ENCODE data around the gene RAB3GAP1. TPM values are rescaled to one million over a fixed set of nuclear protein-coding genes. Genes with fewer than 3 reads are reported as not detected.

RAB3GAP1 gene
- total RNA-seq, 1 experiment from 2014 or later: 38.9 TPM

DNA sequence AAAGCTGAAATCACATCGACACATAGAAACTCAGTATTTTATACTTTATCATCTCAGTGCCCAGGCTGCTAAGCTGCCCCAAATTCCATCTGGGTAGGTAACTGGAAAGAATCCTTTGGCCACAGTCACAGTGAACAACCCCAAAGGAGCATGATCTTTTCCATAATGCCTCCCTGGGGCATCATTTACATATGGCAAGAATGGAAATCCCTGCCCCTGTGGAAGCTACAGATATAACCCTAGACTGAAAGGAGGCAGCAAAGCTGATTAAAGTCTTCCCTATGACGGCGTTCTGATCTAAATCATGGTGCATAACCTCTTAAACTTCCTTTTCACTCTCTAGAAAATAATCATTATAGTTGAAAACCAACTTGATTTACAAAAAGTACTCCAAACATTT lies 46.3 kb upstream of the RAB3GAP1 start:
- POLR2A ChIA-PET (ENCODE audit: low non-redundant PET): no interaction called here

DNA sequence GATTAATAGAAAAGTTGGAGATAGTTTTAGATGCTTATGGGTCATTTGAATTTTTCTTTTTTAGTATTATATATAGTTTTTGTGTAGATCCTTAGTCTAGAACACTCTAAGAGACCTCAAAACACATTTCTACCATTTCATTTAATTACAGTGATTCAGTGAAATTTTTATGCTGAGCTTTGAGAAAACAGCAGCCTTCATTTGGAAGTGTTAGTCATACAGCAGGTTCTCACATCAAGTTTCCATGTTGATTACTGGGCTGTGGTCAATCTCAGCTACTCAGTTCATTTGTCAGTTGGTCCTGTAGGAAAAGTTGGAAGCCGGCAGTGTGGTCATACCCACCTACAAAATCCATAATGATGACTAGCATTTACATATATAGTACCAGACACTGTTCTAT lies 42.8 kb upstream of the RAB3GAP1 start:
- Histone ChIP-seq H3K27me3 (replicated peaks; ENCODE audit: insufficient read depth, low read depth, low read length, poor library complexity) (no peaks in the 10 kb centered on the region), H3K27ac (ENCODE audit: low read depth, low read length, poor library complexity, severe bottlenecking) (no peak overlapping the region), H3K9me3 (ENCODE audit: low read depth, low read length, poor library complexity, severe bottlenecking) (no peaks in the 10 kb centered on the region), H3K4me3 (ENCODE audit: low read depth, low read length, poor library complexity, severe bottlenecking) (no peak overlapping the region), H3K4me1 (ENCODE audit: insufficient read depth, low read length, poor library complexity, severe bottlenecking) (no peaks in the 10 kb centered on the region), H3K36me3 (ENCODE audit: insufficient read depth, low read length, poor library complexity, severe bottlenecking) (no peaks in the 10 kb centered on the region)
- BruUV-seq (replicated peaks): no TSS peak
- ChIA-PET CTCF (interaction anchor here (0.7 kb wide), 1 partner anchor 1386 kb away, joined by 4 read pairs; no protein-coding TSS in a partner anchor), POLR2A (ENCODE audit: low non-redundant PET) (no interaction called here)
- intact Hi-C loops (cut with micrococcal nuclease; ENCODE audit: unreplicated experiment): loop anchor here (10.0 kb wide), 2 partner anchors 255 to 455 kb away; no protein-coding TSS in a partner anchor
- DNase-seq (ENCODE audit: low spot score): no peak
- TF ChIP-seq EZH2 (IDR thresholded peaks at IDR 0.05; ENCODE audit: borderline replicate concordance, low read depth, low read length, poor library complexity, severe bottlenecking): no peak
- TF ChIP-seq, protein P1, sequence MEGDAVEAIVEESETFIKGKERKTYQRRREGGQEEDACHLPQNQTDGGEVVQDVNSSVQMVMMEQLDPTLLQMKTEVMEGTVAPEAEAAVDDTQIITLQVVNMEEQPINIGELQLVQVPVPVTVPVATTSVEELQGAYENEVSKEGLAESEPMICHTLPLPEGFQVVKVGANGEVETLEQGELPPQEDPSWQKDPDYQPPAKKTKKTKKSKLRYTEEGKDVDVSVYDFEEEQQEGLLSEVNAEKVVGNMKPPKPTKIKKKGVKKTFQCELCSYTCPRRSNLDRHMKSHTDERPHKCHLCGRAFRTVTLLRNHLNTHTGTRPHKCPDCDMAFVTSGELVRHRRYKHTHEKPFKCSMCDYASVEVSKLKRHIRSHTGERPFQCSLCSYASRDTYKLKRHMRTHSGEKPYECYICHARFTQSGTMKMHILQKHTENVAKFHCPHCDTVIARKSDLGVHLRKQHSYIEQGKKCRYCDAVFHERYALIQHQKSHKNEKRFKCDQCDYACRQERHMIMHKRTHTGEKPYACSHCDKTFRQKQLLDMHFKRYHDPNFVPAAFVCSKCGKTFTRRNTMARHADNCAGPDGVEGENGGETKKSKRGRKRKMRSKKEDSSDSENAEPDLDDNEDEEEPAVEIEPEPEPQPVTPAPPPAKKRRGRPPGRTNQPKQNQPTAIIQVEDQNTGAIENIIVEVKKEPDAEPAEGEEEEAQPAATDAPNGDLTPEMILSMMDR (conservative IDR thresholded peaks at IDR 0.05; ENCODE audit: low read depth, low read length): no peak

More for the DNA sequence above, 46.3 kb upstream of the RAB3GAP1 start:
- BruUV-seq (replicated peaks): no TSS peak
- H3K9me3 ChIP-seq (ENCODE audit: low read depth, low read length, poor library complexity, severe bottlenecking): no peaks in the 10 kb centered on the region
- CTCF ChIA-PET: interaction anchor here (1.5 kb wide), 1 partner anchor 704 kb away, joined by 5 read pairs; no protein-coding TSS in a partner anchor
- no peak overlapping the region for H3K4me3 ChIP-seq (ENCODE audit: low read depth, low read length, poor library complexity, severe bottlenecking)
- no peak for DNase-seq (ENCODE audit: low spot score)
- intact Hi-C loops (cut with micrococcal nuclease; ENCODE audit: unreplicated experiment): loop anchor here (10.0 kb wide), 2 partner anchors 259 to 459 kb away; no protein-coding TSS in a partner anchor
- H3K27ac ChIP-seq (ENCODE audit: low read depth, low read length, poor library complexity, severe bottlenecking): no peak overlapping the region
- no peaks in the 10 kb centered on the region for H3K4me1 ChIP-seq (ENCODE audit: insufficient read depth, low read length, poor library complexity, severe bottlenecking)
- H3K36me3 ChIP-seq (ENCODE audit: insufficient read depth, low read length, poor library complexity, severe bottlenecking): no peaks in the 10 kb centered on the region
- TF ChIP-seq, protein P1 (conservative IDR thresholded peaks at IDR 0.05; ENCODE audit: low read depth, low read length): no peak
- no peak for TF ChIP-seq EZH2 (IDR thresholded peaks at IDR 0.05; ENCODE audit: borderline replicate concordance, low read depth, low read length, poor library complexity, severe bottlenecking)
- no peaks in the 10 kb centered on the region for H3K27me3 ChIP-seq (replicated peaks; ENCODE audit: insufficient read depth, low read depth, low read length, poor library complexity)

DNA sequence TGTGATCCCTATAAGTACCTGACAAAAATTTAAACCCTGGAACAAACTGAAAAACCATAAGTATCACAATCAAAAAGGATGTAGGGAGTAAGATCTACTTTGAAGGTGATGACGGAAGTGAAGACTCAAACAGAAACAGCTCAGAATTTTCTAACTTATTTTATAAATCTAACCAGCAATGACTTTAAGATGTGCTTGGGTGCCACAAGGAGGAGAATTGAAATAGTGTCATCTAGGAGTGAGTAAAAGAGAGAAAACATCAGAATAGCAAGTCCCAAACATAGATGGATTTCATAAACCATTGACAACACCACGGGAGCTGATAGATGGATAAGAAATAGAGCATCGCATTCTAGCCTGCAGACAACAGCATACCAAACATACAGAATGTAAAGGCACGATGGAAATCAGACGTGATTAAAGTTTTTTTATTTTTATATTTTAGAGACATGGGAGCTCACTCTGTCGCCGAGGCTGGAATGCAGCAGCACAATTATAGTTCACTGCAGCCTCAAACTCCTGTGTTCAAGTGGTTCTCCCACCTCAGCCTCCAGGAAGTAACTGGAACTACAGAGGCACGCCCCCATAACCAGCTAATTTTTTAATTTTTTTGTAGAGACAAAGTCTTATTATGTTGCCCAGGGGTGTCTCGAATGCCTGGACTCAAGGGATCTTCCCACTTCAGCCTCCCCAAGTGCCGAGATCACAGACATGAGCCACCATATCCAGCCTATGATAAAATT lies 41.7 kb upstream of the RAB3GAP1 start:
- DNase-seq (ENCODE audit: low spot score): no peak
- Histone ChIP-seq H3K9me3 (ENCODE audit: low read depth, low read length, poor library complexity, severe bottlenecking) (no peaks in the 10 kb centered on the region), H3K27me3 (replicated peaks; ENCODE audit: insufficient read depth, low read depth, low read length, poor library complexity) (no peaks in the 10 kb centered on the region), H3K36me3 (ENCODE audit: insufficient read depth, low read length, poor library complexity, severe bottlenecking) (no peaks in the 10 kb centered on the region), H3K4me1 (ENCODE audit: insufficient read depth, low read length, poor library complexity, severe bottlenecking) (no peaks in the 10 kb centered on the region), H3K27ac (ENCODE audit: low read depth, low read length, poor library complexity, severe bottlenecking) (no peak overlapping the region), H3K4me3 (ENCODE audit: low read depth, low read length, poor library complexity, severe bottlenecking) (no peak overlapping the region)
- no TSS peak for BruUV-seq (replicated peaks)
- intact Hi-C loops (cut with micrococcal nuclease; ENCODE audit: unreplicated experiment): no loop called here
- TF ChIP-seq EZH2 (IDR thresholded peaks at IDR 0.05; ENCODE audit: borderline replicate concordance, low read depth, low read length, poor library complexity, severe bottlenecking): no peak
- TF ChIP-seq, protein P1 (conservative IDR thresholded peaks at IDR 0.05; ENCODE audit: low read depth, low read length): no peak
- POLR2A ChIA-PET (ENCODE audit: low non-redundant PET): no interaction called here
- CTCF ChIA-PET: no interaction called here
